HUES6 (cell line): Measurements from ENCODE around the gene DHH.
A peak's percentile ranks its signal among the peaks of the same experiment; 100 is the strongest.

Source experiments
- H3K27ac ChIP-seq: 2 replicates; pipeline ENCODE4 v1.7.0; 2013; ENCODE audit warnings: low read depth, mild to moderate bottlenecking, low read length, inconsistent platforms
- H3K27me3 ChIP-seq: 2 replicates; pipeline ENCODE4 v1.6.1; 2013; ENCODE audit warnings: low read length; ENCODE audit not compliant: control insufficient read depth, insufficient read depth
- H3K36me3 ChIP-seq: 2 replicates; pipeline ENCODE4 v1.6.1; 2013; ENCODE audit warnings: low read length; ENCODE audit not compliant: control insufficient read depth, insufficient read depth
- H3K4me1 ChIP-seq: 2 replicates; pipeline ENCODE4 v1.6.1; 2013; ENCODE audit warnings: low read length; ENCODE audit not compliant: control insufficient read depth, insufficient read depth
- H3K4me3 ChIP-seq: 2 replicates; pipeline ENCODE4 v1.5.1; 2013; ENCODE audit warnings: low read depth, low read length
- H3K9ac ChIP-seq: one replicate; pipeline ENCODE4 v1.6.1; 2013; ENCODE audit warnings: mild to moderate bottlenecking, low read length
- H3K9me3 ChIP-seq: 2 replicates; pipeline ENCODE4 v1.6.1; 2013; ENCODE audit warnings: low read depth, low read length; ENCODE audit not compliant: control insufficient read depth, insufficient read depth

Gene DHH

GRCh38 chr12:49055978-49056754 lies 38.4 kb downstream of the DHH start:
- Histone ChIP-seq H3K4me3 (peak overlapping the region; percentile 96; the same call in 1 of the 2 replicates), H3K36me3 (peaks cover 40% of the 10 kb centered on the region), H3K4me1 (peaks cover 30% of the 10 kb centered on the region), H3K9me3 (no peaks in the 10 kb centered on the region), H3K27me3 (no peaks in the 10 kb centered on the region), H3K9ac (no peak overlapping the region), H3K27ac (no peak overlapping the region)

GRCh38 chr12:49055092-49055491 lies 39.5 kb downstream of the DHH start:
- Histone ChIP-seq H3K27ac (no peak overlapping the region), H3K36me3 (peaks cover 50% of the 10 kb centered on the region), H3K4me1 (peaks cover 30% of the 10 kb centered on the region), H3K4me3 (no peak overlapping the region), H3K9ac (no peak overlapping the region), H3K27me3 (no peaks in the 10 kb centered on the region), H3K9me3 (no peaks in the 10 kb centered on the region)

GRCh38 chr12:49054524-49054923 lies 40.1 kb downstream of the DHH start:
- H3K27me3 ChIP-seq: no peaks in the 10 kb centered on the region
- H3K27ac ChIP-seq: no peak overlapping the region
- H3K4me3 ChIP-seq: no peak overlapping the region
- H3K36me3 ChIP-seq: peaks cover 56% of the 10 kb centered on the region
- no peaks in the 10 kb centered on the region for H3K9me3 ChIP-seq
- no peak overlapping the region for H3K9ac ChIP-seq
- H3K4me1 ChIP-seq: peaks cover 30% of the 10 kb centered on the region

GRCh38 chr12:49054096-49054495 lies 40.5 kb downstream of the DHH start:
- peaks cover 60% of the 10 kb centered on the region for H3K36me3 ChIP-seq
- H3K9me3 ChIP-seq: no peaks in the 10 kb centered on the region
- no peak overlapping the region for H3K9ac ChIP-seq
- H3K4me1 ChIP-seq: peaks cover 30% of the 10 kb centered on the region
- no peaks in the 10 kb centered on the region for H3K27me3 ChIP-seq
- H3K4me3 ChIP-seq: no peak overlapping the region
- no peak overlapping the region for H3K27ac ChIP-seq

- Histone ChIP-seq H3K27me3 (no peaks in the 10 kb centered on the region), H3K36me3 (peaks cover 75% of the 10 kb centered on the region), H3K27ac (no peak overlapping the region), H3K9me3 (no peaks in the 10 kb centered on the region), H3K9ac (no peak overlapping the region), H3K4me3 (no peak overlapping the region), H3K4me1 (peaks cover 20% of the 10 kb centered on the region)
Observed at GRCh38 chr12:49052451-49053208, 42.0 kb downstream of the DHH start.

GRCh38 chr12:49051777-49052438 lies 42.7 kb downstream of the DHH start:
- peaks cover 13% of the 10 kb centered on the region for H3K4me1 ChIP-seq
- H3K36me3 ChIP-seq: peaks cover 82% of the 10 kb centered on the region
- no peak overlapping the region for H3K4me3 ChIP-seq
- no peak overlapping the region for H3K27ac ChIP-seq
- H3K27me3 ChIP-seq: no peaks in the 10 kb centered on the region
- H3K9me3 ChIP-seq: no peaks in the 10 kb centered on the region
- no peak overlapping the region for H3K9ac ChIP-seq

GRCh38 chr12:49051373-49051764 lies 43.2 kb downstream of the DHH start:
- no peak overlapping the region for H3K27ac ChIP-seq
- H3K4me1 ChIP-seq: peaks cover 7% of the 10 kb centered on the region; the same call in 1 of the 2 replicates
- no peak overlapping the region for H3K9ac ChIP-seq
- H3K27me3 ChIP-seq: no peaks in the 10 kb centered on the region
- no peak overlapping the region for H3K4me3 ChIP-seq
- peaks cover 88% of the 10 kb centered on the region for H3K36me3 ChIP-seq
- no peaks in the 10 kb centered on the region for H3K9me3 ChIP-seq

GRCh38 chr12:49050507-49051372 lies 43.9 kb downstream of the DHH start:
- Histone ChIP-seq H3K4me3 (no peak overlapping the region), H3K9ac (no peak overlapping the region), H3K27ac (no peak overlapping the region), H3K36me3 (peaks cover 94% of the 10 kb centered on the region), H3K9me3 (no peaks in the 10 kb centered on the region), H3K4me1 (peaks cover under 1% of the 10 kb centered on the region; the same call in 1 of the 2 replicates), H3K27me3 (no peaks in the 10 kb centered on the region)

GRCh38 chr12:49049566-49050224 lies 44.9 kb downstream of the DHH start:
- H3K9me3 ChIP-seq: no peaks in the 10 kb centered on the region
- no peaks in the 10 kb centered on the region for H3K4me1 ChIP-seq
- no peak overlapping the region for H3K27ac ChIP-seq
- H3K4me3 ChIP-seq: no peak overlapping the region
- no peak overlapping the region for H3K9ac ChIP-seq
- no peaks in the 10 kb centered on the region for H3K27me3 ChIP-seq
- peaks cover 98% of the 10 kb centered on the region for H3K36me3 ChIP-seq

GRCh38 chr12:49048953-49049352 lies 45.6 kb downstream of the DHH start:
- Histone ChIP-seq H3K36me3 (peaks cover 98% of the 10 kb centered on the region), H3K27me3 (no peaks in the 10 kb centered on the region), H3K9me3 (no peaks in the 10 kb centered on the region), H3K4me1 (no peaks in the 10 kb centered on the region), H3K27ac (no peak overlapping the region), H3K9ac (no peak overlapping the region), H3K4me3 (no peak overlapping the region)
